Fibroblast of pulmonary artery (primary cell): Measurements from ENCODE around the gene MKS1.
A peak's percentile ranks its signal among the peaks of the same experiment; 100 is the strongest.

ENCODE experiments used
- DNase-seq: peaks from one replicate; pipeline ENCODE4 v3.0.0-alpha.2; 2010; ENCODE audit warnings: low read depth
- H3K4me3 ChIP-seq: replicated peaks from 2 replicates; pipeline ENCODE4 v1.5.1; 2011; ENCODE audit warnings: low read depth, mild to moderate bottlenecking, control low read depth, low read length, moderate library complexity
- TF ChIP-seq, protein P1 (sequence below): IDR thresholded peaks from 2 replicates; pipeline ENCODE4 v1.5.1; 2011; ENCODE audit warnings: mild to moderate bottlenecking, control low read depth, low read length, inconsistent platforms; ENCODE audit errors: missing control alignments

The MKS1 gene

GRCh38 chr17:58205936-58206335, 13.1 kb downstream of the MKS1 start:
- TF ChIP-seq, protein P1, sequence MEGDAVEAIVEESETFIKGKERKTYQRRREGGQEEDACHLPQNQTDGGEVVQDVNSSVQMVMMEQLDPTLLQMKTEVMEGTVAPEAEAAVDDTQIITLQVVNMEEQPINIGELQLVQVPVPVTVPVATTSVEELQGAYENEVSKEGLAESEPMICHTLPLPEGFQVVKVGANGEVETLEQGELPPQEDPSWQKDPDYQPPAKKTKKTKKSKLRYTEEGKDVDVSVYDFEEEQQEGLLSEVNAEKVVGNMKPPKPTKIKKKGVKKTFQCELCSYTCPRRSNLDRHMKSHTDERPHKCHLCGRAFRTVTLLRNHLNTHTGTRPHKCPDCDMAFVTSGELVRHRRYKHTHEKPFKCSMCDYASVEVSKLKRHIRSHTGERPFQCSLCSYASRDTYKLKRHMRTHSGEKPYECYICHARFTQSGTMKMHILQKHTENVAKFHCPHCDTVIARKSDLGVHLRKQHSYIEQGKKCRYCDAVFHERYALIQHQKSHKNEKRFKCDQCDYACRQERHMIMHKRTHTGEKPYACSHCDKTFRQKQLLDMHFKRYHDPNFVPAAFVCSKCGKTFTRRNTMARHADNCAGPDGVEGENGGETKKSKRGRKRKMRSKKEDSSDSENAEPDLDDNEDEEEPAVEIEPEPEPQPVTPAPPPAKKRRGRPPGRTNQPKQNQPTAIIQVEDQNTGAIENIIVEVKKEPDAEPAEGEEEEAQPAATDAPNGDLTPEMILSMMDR, result no peak
- H3K4me3 ChIP-seq, result no peak overlapping the region
- no peak for DNase-seq

DNA sequence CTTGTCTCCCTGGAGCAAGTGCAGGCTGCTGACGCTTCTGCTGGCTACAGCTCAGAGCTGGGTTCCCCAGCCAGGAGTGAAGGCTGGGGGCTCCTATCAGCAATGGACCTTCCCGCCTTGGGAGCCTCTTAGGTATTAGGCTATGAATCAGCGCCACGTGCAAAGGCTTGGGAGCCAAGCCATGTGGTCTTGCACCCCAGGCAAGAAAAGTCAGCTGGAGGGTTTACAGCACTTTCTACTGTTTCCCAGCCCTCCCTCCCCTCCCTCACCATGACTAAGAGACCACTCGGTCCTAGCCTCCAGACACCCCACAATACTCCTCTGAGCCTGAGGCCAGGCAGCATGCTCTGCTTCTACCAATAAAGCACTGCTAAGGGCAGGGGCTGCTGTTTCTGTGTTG, 14.3 kb downstream of the MKS1 start:
- no peak for DNase-seq
- TF ChIP-seq, protein P1, result no peak
- H3K4me3 ChIP-seq, result no peak overlapping the region

DNA sequence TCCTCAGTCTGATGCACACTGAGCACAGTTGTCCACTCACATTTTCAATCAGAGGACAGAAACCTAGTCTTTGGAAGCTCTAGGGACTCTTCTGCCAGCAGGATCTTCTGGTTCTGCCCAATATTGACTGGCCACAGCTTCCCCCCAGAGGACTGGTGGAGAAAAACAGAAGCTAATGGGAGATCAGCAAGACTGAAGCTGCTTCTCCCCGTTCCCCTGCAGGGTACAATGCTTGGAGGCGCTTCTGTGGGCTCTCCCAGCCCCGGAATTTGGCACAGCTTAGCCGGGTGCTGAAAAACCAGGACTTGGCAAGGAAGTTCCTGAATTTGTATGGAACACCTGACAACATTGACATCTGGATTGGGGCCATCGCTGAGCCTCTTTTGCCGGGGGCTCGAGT, 16.2 kb downstream of the MKS1 start:
- DNase-seq, result no peak
- H3K4me3 ChIP-seq, result no peak overlapping the region
- TF ChIP-seq, protein P1, result no peak

GRCh38 chr17:58200024-58200633, 18.9 kb downstream of the MKS1 start:
- TF ChIP-seq, protein P1, result peak; percentile 57
- DNase-seq, result peak; percentile 53
- H3K4me3 ChIP-seq, result no peak overlapping the region

DNA sequence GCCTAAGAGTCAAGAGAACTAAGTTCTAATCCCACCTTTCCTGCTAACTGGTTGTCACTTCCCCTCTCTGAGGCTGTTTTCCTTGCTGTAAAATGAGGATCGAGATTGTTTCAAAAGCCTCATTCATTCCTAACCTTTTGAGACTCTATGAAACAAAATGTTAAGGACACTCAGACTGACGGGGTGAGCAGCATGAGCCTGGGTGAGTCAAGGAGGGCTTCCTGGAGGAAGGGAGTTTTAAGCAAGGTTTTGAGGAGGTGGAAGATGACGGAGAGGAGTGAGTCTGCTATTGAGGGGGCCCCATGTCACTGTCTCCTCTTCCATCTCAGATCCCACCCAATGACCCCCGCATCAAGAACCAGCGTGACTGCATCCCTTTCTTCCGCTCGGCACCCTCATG, 22.4 kb downstream of the MKS1 start:
- H3K4me3 ChIP-seq, result no peak overlapping the region
- TF ChIP-seq, protein P1, result no peak
- DNase-seq, result no peak

GRCh38 chr17:58195518-58196123, 23.4 kb downstream of the MKS1 start:
- DNase-seq, result no peak
- TF ChIP-seq, protein P1, result no peak

More at GRCh38 chr17:58195518-58196123, 23.4 kb downstream of the MKS1 start:
- H3K4me3 ChIP-seq, result no peak overlapping the region
